Activated CD4-positive, alpha-beta T cell treated with anti-CD3 and anti-CD28 coated beads, Interleukin-2, amount 50 U/mL, for 4 hours (primary cell): ENCODE data around the gene CCDC127.
"Not testable (repeated sequence)": the region's sequence is repeated elsewhere in the genome, so short reads cannot be mapped to it uniquely, and the experiment has no call there.

Source experiments
- DNase-seq, 2 experiments: peaks; one replicate each; pipeline ENCODE4 v3.0.0-alpha.2; 2020

CCDC127 gene

DNA sequence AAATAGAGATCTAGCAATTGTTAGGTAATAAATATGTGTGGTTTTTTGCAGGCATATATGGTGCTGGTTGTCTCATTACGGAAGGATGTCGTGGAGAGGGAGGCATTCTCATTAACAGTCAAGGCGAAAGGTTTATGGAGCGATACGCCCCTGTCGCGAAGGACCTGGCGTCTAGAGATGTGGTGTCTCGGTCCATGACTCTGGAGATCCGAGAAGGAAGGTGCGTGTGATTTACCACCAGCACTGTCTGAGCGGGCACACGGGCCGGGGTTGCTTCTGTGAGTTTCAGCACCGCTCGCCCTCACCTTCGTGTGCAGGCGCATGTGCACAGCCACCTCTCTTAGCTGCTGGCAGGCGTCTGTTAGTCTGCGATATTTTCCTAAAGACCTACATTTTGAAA, 15.5 kb upstream of the CCDC127 start:
- not testable (repeated sequence) for DNase-seq

DNA sequence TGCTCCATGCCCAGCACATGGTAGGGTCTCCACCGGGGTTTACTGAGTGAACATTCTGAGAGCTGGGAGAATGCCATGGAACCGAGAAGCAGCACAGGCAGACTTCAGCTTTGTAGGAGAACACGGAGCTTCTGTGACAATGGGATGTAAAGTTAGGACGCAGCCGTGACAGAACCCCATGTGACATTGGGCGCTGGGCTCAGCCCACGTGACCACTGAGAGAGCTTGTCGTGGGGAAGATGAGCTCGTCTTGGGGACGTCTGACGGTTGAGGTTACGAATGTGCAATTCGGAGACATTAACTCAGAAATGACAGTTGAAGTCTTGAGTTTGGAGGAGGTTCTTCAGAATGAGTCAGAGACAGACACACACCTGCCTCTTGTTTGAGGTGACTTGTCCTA, 13.7 kb upstream of the CCDC127 start:
- no peak for DNase-seq

DNA sequence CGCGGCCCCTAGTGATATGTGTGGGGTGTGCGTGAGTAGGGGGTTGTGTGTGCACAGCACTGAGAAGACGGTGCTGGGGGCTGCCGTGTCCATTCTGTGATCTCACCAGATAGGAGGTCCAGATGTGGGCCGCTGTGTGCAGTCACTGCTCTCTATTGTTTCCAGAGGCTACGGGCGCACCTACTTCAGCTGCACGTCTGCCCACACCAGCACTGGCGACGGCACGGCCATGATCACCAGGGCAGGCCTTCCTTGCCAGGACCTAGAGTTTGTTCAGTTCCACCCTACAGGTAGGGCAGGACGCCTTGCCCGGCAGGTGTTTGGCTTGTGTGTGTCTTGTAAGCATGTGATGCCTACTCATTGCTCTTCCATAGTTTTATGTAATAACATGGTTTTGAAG, 12.8 kb upstream of the CCDC127 start:
- DNase-seq: no peak

DNA sequence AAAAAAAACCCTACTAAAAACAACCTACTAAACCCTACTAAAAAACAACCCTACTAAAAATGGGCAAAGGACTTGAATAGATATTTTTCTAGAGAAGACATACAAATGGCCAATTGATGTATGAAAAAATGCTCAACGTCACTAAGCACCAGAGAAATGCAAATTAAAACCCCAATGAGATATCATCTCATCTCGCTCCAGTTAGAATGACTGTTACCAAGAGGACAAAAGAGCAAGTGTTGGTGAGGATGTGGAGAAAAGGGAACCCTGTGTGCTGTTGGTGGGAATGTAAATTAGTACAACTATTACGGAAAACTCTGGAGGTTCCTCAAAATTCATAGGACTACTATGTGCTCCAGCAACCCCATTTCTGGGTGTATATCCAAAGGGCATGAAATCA, 10.9 kb upstream of the CCDC127 start:
- no peak for DNase-seq

DNA sequence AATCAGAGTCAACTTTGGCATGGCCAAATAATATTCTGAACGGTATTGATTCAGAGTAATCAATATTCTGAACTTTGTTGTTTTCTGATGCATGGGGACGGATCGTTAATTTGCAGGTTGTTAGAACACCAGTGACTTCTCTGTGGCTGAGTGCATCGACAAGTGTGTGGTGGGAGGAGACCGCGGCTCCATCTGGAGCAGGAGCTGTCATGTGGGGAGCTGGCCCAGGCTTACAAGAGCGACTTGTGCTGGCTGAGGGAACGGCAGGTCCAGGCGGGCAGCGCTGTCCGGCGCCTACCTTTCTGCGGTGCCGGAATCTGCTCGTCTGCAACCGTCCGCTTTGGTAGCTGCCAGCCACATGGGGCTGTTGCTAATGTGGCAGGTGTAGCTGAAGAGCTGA, 9.4 kb upstream of the CCDC127 start:
- DNase-seq: not testable (repeated sequence)

DNA sequence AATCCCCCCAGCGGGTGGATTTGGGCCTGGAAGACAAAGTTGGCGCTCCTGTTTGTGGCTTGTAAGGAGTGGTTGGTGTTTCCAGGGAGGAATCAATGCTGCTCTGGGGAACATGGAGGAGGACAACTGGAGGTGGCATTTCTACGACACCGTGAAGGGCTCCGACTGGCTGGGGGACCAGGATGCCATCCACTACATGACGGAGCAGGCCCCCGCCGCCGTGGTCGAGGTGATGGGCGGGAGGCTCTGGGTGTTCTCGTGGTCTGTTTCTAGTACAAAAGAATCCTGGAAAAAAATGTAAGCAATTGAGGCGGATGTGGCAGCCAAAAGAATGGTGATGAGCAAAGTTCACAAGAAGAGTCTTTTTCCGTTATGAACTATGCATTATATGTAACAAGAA, 7.4 kb upstream of the CCDC127 start:
- no peak for DNase-seq

DNA sequence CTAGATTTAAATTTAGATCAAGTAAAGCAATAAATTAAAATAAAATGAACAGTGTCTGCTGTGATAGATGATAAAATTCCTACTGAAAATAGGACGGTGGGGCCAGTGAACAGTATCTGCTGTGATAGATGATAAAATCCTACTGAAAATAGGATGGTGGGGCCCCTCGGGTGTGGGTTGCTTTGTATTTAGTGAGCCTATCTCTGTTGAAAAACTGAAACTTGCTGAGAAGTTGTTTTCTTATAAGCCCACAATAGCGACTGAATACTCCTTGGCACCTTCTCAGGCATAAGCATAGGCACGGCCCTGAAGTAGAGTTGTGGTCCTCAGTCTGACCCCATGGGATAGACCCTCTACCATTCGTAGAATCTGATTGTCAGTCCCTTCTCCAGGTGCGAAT, 5.8 kb upstream of the CCDC127 start:
- DNase-seq: no peak

DNA sequence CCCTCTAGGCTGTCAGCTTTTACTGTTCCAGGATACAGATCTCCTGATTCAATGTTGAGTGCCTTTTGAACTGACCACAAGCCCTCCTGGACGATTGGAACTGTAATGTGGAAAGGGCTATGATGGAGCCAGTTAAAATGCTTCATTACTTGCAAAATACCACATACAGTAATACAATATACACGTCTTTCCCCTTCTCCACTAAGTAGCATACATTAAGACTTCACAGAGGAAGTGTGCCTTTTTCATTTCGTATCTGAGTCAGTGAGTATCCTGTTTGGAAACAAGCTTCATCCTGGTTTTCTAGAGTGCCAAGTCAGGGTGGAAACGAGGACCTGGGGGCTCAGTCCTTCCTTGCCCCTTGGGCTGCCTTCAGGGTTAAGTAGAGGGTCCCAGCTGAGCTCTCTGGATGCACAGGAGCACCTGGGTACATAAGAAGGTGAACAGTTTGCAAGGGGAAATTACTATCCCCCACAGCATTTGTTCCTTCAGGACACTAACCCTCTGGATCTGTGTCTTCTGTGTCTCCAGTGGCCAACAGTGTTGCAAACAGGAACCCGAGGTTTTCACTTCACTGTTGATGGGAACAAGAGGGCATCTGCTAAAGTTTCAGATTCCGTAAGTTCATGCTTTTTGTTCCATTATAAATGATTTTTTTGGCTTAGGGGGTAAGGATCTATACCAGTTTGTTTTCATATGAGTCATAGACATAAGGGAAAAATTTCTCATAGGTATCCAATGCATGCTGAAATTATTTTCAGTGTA, 5.2 kb upstream of the CCDC127 start:
- not testable (repeated sequence) for DNase-seq

DNA sequence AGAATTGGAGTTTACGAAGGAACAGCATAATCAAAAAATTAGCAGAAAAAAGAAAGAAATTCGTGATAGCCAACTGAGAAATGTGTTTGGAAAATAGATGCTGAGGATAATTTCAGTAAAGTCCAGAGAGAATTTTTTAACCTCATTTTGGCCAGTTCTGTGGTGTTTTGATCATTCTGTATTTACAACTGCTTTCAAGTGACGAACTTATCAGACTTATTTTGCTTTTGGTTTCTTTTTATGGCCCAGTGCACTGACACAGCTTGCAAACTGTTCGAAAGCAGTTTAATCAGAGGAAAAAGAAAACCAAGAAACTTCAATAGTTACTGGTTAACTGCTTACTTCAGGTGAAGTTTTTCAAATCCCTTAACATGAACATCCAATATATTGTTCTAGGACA, 2.0 kb upstream of the CCDC127 start:
- DNase-seq: no peak

DNA sequence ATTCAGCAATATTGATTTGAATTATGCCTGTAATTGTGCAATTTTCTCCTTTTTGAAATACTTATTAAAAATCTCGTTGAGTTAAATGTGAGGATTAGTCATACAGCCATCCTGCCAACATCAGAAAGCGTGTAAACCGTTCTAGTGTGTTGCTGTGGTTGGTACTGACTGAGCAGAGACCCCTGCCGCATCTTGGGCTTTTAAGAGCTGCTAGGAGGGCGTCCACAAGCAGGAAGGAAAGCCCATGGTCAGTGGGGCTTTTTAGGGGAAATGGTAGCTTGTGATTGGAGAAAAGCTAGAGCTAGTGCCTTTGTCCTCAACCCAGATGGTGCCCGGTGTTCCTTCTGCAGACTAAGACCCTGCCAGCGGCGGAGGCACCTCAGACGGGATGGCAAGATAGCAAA, 1.5 kb upstream of the CCDC127 start:
- DNase-seq: peak in 1 of 2 experiments; percentile 1

DNA sequence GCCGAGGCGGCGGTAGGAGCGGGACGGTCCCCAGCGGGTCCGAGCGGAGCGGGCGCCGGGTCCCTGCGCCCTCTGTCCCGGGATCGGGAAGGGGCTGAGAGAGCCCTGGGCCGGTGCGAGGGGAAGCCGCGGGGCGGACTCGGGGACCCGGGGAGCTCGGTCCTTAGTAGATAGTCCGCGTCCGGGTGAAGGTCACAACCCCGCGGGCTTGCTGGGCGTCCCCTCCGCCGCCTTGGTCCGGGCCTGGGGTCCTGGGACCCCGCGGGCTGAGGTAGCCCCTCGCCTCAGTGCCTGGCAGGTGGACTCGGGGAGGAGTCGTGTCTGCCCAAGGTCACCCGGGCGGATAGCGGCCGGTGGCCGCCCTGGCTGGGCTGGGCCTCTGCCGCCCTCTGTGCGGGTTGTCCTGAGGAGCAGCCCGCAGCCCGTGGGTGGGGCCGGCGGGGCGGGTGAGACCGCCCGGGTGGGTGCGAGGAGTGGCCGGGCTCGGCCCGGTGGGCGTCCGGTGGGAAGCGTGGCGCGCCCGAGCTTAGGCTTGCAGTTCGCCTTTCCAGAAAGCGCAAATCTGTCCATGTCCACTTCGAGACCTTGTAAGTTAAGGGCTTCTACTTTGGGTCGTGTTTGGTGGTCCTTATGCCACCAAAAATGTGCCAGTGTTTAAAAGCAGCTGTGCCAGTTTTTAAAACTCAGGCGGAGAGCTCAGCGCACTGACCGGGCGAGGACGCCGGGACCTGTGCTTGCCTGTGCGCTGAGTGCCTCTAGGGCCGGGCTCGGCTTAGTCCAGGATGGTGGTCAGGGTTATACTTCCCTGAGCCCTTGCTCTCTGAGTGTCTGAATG, 721 bp upstream of the CCDC127 start:
- DNase-seq: peak in 1 of 2 experiments; percentile 5

DNA sequence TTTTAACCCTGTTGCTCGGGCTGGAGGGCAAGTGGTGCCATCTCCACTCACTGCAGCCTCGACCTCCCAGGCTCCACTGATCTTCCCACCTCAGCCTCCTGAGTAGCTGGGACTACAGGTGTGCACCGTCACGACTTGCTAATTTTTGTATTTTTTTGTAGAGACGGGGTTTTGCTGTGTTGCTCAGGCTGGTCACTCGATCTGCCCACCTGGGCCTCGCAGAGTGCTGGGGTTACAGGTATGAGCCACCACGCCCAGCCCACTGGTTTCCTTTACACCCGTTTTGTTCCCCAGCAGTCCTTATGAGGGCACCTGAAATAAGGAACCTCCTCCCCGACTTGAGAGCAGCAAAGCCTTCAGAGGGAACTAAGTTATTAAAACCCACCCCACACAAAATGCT, 1.9 kb downstream of the CCDC127 start:
- DNase-seq: not testable (repeated sequence)

DNA sequence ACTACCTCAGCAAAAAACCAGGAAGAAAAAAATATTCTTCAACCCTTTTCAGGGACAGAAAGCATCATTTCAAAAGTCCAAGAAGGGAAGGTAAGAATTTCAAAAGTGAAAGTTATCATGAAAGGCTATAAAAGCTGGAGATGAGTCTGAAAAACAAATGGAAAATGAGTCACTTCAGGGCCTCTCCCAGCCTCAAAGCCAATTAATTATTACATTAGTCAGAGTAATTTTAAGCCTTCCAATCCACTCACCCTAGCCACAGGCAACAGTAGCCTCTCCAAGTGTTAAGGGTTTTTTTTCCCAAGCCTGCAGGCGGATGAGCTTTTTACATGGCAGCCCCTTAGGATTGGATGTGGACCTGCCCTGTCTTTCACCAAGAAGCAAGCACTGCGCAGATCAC, 2.7 kb downstream of the CCDC127 start:
- not testable (repeated sequence) for DNase-seq

DNA sequence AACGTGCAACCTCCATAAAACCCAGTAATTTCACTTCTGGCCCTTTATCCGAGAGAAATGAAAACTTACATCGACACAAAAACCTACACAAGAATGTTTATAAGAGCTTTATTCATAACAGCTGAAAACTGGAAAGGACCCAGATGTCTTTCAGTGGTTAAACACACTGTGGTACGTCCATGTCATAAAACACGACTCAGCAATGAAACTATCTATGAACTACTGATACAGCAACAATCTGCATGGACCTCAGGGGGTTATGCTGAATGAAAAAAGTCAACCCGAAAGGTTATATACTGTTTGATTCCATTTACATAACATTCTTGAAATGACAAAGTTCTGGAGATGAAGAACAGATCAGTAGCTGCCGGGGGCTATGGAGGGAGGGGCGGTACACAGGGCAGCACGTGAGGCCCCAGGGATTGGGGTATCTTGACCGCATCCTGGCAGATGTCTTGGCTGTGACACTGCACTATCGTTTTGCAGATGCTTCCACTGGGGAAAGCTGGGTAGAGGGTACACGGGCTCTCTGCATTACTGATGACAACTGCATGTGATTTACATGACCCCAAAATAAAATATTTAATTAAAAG, 4.1 kb downstream of the CCDC127 start:
- no peak for DNase-seq

DNA sequence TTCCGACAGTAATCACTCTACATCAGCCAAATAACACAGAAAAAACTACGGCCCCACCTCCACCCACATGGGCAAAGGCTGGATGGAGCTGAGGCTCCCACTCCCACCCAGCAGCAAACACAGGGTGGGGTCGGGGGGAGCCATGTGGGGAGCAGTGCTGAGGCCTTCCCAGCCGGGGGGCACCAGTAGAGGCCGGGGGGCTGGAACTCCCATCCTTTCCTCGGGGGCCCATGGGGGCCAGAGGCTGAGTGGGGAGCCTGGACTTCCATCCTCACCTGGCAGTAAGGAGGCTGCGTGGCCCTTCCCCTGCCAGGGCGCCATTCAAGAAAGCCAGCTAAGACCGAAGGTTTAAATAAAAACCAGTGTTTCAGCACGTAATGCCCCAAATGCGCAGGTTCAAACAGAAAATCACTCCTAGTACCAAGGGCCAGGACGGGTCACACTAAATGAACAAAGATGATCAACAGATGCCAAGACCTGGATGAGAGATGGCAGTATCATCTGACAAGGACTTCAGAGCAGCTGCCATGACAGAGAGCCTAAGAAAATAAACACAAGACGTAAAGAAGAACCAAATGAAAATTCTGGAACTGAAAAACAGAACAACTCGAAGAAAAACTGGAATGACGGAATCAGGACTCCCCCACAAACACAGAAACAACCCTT, 9.4 kb downstream of the CCDC127 start:
- no peak for DNase-seq

DNA sequence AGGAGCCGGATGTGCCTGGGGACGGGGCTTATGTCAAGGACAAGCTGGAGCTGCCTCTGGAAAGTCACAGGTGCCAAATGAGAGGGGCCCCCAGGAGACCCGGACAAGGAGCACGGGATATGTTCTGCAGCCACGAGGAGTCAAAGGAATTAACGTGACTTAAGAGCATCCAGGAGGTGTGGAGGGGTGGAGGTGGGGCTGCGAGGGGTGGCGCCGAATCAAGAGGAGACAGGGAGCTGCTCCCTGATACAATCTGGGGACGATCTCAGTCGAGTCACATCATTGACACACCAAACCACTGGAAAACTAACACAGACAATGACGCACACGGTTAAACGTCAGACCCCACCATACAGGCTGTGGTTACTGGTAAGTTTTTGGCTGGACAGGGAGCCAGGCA, 10.4 kb downstream of the CCDC127 start:
- no peak for DNase-seq

DNA sequence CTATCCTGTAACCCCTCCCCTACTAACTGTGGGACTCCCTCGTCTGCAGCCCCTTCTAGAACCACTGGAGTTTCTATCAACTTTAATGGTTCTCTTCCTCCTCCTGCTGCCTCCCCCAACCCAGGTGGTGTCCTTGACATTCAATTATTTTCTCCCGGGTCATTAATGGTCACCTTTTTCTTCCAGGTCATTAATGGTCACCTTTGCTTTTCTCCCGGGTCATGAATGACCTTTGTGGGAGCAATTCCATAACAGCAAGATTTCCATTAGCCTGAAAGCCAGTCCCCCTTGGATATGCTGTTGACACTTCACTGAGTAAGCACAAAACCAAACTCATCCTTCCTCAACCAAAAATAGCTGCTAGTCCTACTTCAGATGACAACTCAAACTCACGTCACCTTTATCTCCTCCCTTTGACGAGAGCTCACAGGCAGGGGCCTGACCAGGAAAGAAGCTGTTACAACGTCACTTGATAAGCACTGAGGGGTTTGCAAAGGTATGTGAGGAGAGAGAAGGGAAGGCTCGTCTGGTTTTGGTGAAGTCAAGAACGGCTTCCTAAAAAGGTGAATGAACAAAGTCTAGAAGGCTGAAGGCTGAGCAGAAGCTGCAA, 10.9 kb downstream of the CCDC127 start:
- DNase-seq: no peak

DNA sequence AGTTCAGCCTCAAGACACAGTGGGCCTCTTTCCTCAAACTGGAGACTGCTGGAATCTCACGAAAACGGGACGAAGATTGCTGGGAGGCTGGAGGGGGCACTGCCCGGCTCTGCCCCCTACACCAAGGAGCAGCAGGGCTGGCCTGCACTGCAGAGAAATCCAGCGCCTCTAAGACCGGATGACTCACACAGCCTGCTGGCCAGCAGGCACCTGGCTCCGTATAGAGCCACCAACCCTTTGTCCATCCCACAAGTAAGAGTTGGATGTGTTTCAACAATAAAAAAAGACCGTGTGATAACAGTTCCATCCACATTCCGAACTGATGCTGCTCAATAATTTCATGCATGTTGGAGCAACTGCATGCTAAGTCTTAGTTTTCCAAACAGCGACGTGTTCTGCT, 11.5 kb downstream of the CCDC127 start:
- DNase-seq: no peak

DNA sequence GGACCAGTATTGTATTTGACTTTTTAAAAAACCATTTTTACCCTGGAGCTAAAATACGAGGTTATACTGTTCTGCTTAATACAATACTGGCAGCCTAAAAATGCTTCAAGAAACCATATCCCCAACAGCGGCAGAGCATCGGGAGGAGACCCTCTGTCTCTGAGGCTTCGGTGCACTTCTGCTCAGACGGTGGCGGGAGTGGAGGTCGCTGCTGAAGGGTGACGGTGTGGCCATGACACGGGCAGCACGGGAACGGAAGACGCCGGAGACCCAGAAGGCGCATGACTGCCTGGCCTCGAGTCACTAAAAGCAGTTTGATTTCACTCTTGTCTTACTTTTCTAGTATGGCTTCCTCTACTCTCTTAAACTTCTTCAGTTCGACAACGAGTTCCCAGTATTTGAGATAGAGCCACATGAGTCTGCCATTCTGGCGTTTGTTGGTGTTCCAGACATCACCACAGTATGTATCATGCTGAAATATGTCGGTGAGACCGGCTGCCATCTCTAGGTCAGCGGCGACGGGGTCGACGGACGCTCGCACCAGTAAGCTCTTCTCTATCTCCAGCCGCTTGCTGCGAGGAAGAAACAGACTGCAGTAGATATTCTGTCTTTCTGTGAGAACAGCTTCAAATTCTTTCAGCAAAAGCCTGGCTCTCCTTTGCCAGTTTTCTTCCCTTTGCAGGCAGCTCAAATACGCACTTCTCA, 12.8 kb downstream of the CCDC127 start:
- DNase-seq: no peak

DNA sequence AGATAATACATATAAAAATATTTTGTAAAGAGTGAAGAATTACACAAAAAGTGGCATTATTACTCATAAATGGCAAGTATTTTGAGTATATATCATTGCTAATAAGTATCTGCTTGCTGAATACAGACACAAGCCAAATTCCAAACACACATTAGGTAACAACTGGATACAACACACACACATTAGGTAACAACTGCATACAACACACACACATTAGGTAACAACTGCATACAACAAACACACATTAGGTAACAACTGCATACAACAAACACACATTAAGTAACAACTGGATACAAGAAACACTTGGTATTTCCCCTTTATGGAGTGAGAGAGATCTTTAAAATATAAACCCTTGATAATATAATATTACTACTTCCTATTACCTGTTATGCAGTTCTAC, 13.5 kb downstream of the CCDC127 start:
- DNase-seq: no peak

DNA sequence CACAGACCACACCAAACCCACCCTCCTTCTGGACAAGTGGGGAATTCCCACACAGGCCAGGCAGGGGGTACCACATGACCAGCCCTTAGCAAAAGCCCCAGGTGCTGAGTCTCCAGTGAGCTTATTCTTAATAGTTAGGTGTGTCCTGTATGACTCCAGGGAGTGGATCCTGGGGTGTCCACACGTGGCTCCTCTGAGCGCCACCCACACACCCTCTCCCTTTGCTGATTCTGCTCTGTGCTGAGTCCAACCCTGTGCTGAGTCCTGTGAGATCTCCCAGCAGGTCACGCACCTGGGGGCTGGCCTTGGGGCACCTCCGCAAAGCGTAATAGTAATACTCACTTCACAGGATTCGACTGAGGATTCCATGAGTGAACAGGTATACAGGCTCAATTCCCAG, 14.0 kb downstream of the CCDC127 start:
- no peak for DNase-seq

DNA sequence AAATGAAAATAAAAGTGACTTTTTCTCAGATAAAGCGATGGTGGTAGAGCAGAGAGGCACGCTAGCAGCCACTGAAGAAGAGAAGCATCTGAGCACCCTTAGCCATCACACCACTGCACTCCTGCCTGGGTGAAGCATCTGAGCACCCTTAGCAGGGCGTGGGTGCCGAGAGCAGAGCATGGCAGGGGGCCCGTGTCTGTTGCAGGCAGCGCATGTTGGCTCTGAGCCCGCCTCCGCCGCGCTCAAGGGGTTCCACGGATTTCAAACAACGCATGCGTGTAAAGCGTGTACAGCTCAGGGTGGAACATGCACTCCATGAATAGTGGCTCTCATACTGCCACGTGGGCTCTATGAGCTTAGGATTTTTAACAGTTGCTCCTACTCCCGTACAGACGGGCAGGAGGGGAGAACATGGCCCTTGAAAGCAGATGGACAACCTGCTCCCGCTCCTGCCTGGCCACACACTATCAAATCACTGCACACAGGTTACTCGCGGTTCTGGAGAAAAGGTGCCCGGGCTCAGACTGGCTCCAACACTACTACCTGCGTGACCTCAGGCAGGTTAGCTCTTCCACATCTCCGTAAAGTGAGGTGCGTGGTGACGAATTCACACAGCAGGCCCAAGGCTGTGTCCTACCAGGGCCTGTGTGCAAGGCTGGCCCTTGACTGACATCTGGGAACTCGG, 14.6 kb downstream of the CCDC127 start:
- DNase-seq: no peak
